ENCODE data around the gene MAP4K1. TPM values are rescaled to one million over a fixed set of nuclear protein-coding genes. Genes with fewer than 3 reads are reported as not detected.

MAP4K1 gene
- polyA plus RNA-seq, 2 of the 4 experiments (the other 2 are of a cell fraction) = 1.2 to 2.6 TPM

DNA sequence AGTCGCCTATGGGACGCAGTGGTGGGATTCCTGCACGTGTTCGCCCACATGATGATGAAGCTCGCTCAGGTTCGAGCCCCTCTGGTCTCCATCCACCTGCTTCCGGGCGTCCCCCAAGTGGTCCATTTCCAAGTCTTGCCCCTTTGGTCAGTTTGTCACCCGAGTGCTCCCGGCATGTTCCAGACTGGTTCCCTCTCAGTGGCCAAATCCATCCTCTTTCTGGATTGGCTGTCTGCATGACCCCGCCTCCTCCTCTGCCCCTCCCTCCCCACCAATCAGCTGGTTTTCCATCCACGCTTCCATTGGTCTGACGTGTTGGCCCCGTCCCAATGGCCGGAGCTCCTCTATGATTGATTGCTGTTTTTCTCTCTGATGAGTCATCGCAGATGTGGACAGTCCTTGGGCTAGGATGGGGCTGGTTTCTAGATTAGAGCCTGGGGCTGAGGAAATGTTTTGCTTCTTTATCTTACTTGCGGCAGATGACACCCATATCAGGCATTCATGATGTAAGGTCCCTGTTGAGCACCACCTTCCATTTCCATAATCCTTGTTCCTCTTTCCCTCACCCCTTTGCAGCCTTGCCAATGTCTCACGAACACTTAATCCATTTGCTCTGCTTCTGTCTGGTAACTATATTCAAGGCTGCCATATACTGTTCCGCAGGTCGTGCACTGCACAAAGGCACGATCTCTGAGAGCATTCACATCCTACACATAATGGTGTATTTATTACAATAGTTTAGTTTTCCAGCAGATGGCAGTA, 73.8 kb downstream of the MAP4K1 start:
- FAIRE-seq = peak; percentile 99
- Histone ChIP-seq H3K4me2 (peak overlapping the region; percentile 78), H3K9me3 (peaks cover 22% of the 10 kb centered on the region; the same call in 2 of the 3 replicates), H3K4me3 (peak overlapping the region; percentile 37), H3K4me1 (peaks cover 14% of the 10 kb centered on the region), H3K27ac (peak overlapping the region; percentile 59 to 69)
- peak; percentile 89 to 93 for ATAC-seq
- TF ChIP-seq, protein P1, sequence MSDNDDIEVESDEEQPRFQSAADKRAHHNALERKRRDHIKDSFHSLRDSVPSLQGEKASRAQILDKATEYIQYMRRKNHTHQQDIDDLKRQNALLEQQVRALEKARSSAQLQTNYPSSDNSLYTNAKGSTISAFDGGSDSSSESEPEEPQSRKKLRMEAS (IDR thresholded peaks at IDR 0.05) = peak; percentile 56
- TF ChIP-seq, protein P2, sequence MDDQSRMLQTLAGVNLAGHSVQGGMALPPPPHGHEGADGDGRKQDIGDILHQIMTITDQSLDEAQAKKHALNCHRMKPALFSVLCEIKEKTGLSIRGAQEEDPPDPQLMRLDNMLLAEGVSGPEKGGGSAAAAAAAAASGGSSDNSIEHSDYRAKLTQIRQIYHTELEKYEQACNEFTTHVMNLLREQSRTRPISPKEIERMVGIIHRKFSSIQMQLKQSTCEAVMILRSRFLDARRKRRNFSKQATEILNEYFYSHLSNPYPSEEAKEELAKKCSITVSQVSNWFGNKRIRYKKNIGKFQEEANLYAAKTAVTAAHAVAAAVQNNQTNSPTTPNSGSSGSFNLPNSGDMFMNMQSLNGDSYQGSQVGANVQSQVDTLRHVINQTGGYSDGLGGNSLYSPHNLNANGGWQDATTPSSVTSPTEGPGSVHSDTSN (IDR thresholded peaks at IDR 0.05) = peak; percentile 90
- TF ChIP-seq MAZ (IDR thresholded peaks at IDR 0.05; ENCODE audit: borderline replicate concordance, low read depth, low read length) = 0 out of 2 replicates have a peak, but pooled peaks have one; percentile 10
- TF ChIP-seq KDM5A (IDR thresholded peaks at IDR 0.05) = peak; percentile 82
- TF ChIP-seq, protein P3, sequence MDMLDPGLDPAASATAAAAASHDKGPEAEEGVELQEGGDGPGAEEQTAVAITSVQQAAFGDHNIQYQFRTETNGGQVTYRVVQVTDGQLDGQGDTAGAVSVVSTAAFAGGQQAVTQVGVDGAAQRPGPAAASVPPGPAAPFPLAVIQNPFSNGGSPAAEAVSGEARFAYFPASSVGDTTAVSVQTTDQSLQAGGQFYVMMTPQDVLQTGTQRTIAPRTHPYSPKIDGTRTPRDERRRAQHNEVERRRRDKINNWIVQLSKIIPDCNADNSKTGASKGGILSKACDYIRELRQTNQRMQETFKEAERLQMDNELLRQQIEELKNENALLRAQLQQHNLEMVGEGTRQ (IDR thresholded peaks at IDR 0.05) = peak; percentile 53; the same call in 1 of the 2 replicates
- TF ChIP-seq JUNB (IDR thresholded peaks at IDR 0.05) = peak; percentile 65
- no peak for TF ChIP-seq POLR2A (IDR thresholded peaks at IDR 0.05; ENCODE audit: low read length)
- peak; percentile 45; the same call in 1 of the 2 replicates for TF ChIP-seq NPAS2 (CRISPR knock-in tag; IDR thresholded peaks at IDR 0.05; ENCODE audit: borderline replicate concordance)
- no peak for TF ChIP-seq NR3C1 (IDR thresholded peaks at IDR 0.05)
- no peak for TF ChIP-seq ZFP36 (IDR thresholded peaks at IDR 0.05; ENCODE audit: borderline replicate concordance, partially characterized antibody)
- peak; percentile 32; the same call in 1 of the 2 replicates for TF ChIP-seq HDAC2 (IDR thresholded peaks at IDR 0.05)
- TF ChIP-seq FOSL2 (IDR thresholded peaks at IDR 0.05) = peak; percentile 83
- peak; percentile 100 for TF ChIP-seq FOSL2 (CRISPR knock-in tag; IDR thresholded peaks at IDR 0.05)
- no peak for TF ChIP-seq CHD4 (IDR thresholded peaks at IDR 0.05; ENCODE audit: borderline replicate concordance)
- TF ChIP-seq JUN (IDR thresholded peaks at IDR 0.05) = peak; percentile 19 to 49; a peak in 1 of 5 replicates
- TF ChIP-seq HOXB5 (CRISPR knock-in tag; IDR thresholded peaks at IDR 0.05) = peak; percentile 100
- peak; percentile 94 for TF ChIP-seq SMC3 (IDR thresholded peaks at IDR 0.05)
- TF ChIP-seq, protein P4, sequence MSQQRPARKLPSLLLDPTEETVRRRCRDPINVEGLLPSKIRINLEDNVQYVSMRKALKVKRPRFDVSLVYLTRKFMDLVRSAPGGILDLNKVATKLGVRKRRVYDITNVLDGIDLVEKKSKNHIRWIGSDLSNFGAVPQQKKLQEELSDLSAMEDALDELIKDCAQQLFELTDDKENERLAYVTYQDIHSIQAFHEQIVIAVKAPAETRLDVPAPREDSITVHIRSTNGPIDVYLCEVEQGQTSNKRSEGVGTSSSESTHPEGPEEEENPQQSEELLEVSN (IDR thresholded peaks at IDR 0.05; ENCODE audit: borderline replicate concordance, low read depth) = peak; percentile 59; the same call in 1 of the 2 replicates
- TF ChIP-seq FOXS1 (CRISPR knock-in tag; IDR thresholded peaks at IDR 0.05) = peak; percentile 62; the same call in 1 of the 2 replicates
- POLR2A ChIA-PET = interaction anchor here (0.6 to 1.9 kb wide), 9 partner anchors 10 to 387 kb away, joined by 3 to 22 read pairs (median 4); partner anchors contain the start of genes EIF3K, HNRNPL, MRPS12 and SARS2
- DNase-seq (ENCODE audit: low read depth in 1 of 2, low spot score in 1 of 2) = peak; percentile 96 to 98
- CTCF ChIA-PET = interaction anchor here (0.6 to 6.4 kb wide), 80 partner anchors 9 to 599 kb away, joined by 3 to 149 read pairs (median 5); partner anchors contain the start of genes ACTN4, EIF3K, FAM98C and MAP4K1
- WGBS (ENCODE audit: missing lambda C conversion rate) = 27% methylated on average over 21 of the region's 21 CpGs

DNA sequence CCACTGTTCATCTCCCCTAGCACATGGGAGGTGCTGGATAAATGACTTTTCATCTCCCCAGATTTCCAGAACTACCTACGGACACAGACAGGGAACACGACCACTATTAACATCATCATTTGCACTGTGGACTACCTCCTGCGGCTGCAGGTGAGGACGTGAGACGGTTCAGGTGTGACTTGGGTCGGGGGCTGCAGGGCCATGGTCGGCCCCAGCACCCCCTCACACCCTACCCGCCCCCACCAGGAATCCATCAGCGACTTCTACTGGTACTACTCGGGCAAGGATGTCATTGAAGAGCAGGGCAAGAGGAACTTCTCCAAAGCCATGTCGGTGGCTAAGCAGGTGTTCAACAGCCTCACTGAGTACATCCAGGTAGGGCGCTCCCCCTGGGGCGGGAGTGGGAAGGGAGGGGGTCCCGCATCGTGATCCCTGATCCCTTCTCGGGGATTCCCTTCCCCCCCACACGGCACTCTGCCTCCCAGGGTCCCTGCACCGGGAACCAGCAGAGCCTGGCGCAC, 74.4 kb downstream of the MAP4K1 start:
- ChIA-PET CTCF (interaction anchor here (0.6 to 6.4 kb wide), 53 partner anchors 9 to 415 kb away, joined by 3 to 149 read pairs (median 5); partner anchors contain the start of genes ACTN4, EIF3K, FAM98C and MAP4K1), POLR2A (interaction anchor here (0.6 to 1.9 kb wide), 9 partner anchors 9 to 387 kb away, joined by 3 to 22 read pairs (median 4); partner anchors contain the start of genes EIF3K, HNRNPL, MRPS12 and SARS2)
- Histone ChIP-seq H3K27ac (peak overlapping the region; percentile 40 to 69), H3K4me2 (peak overlapping the region; percentile 78), H3K4me3 (peak overlapping the region; percentile 37), H3K4me1 (peaks cover 14% of the 10 kb centered on the region), H3K9me3 (peaks cover 22% of the 10 kb centered on the region; the same call in 2 of the 3 replicates)
- no peak for TF ChIP-seq RFX5 (IDR thresholded peaks at IDR 0.05)
- 0 out of 2 replicates have a peak, but pooled peaks have one; percentile 7 for TF ChIP-seq POLR2A (IDR thresholded peaks at IDR 0.05; ENCODE audit: low read length)
- 73% methylated on average over 19 of the region's 19 CpGs for WGBS (ENCODE audit: missing lambda C conversion rate)
- no peak for ATAC-seq
- FAIRE-seq = no peak
- DNase-seq (ENCODE audit: low read depth in 1 of 2, low spot score in 1 of 2) = no peak
